ENCODE measurements around the gene AP1AR.
"Not testable (repeated sequence)": the region's sequence is repeated elsewhere in the genome, so short reads cannot be mapped to it uniquely, and the experiment has no call there.

GRCh38 chr4:112281895-112282398 is 50.4 kb downstream of the AP1AR start:
- not testable (repeated sequence) for TF ChIP-seq POLR2A, EP300 (IDR thresholded peaks at IDR 0.05)

Measured in gastroesophageal sphincter (tissue), 2 donors.